ENCODE measurements around the gene GLIS1.

GLIS1 gene

DNA sequence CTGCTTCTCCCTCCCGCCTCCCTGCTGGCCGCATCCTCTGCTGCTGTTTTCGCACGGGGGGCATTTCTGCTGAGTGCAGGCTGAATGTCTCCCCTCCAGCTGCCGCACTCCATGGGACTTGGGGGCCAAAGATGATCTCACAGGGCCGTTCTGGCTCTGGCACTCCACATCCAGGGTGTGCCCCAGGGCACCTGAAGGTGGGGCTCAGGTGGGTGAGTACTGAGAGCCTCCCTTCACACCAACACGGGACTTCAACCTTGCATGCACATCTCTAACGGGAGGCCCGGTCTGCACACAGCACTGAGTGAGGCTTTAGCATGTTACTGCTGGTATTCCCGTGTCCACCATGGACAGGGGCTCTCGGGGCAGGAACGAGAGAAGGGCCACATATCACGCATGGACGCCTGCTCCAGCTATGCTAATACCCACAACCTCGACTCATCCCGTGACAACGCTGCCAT is 190.9 kb downstream of the GLIS1 start:
- TF ChIP-seq, protein P1, sequence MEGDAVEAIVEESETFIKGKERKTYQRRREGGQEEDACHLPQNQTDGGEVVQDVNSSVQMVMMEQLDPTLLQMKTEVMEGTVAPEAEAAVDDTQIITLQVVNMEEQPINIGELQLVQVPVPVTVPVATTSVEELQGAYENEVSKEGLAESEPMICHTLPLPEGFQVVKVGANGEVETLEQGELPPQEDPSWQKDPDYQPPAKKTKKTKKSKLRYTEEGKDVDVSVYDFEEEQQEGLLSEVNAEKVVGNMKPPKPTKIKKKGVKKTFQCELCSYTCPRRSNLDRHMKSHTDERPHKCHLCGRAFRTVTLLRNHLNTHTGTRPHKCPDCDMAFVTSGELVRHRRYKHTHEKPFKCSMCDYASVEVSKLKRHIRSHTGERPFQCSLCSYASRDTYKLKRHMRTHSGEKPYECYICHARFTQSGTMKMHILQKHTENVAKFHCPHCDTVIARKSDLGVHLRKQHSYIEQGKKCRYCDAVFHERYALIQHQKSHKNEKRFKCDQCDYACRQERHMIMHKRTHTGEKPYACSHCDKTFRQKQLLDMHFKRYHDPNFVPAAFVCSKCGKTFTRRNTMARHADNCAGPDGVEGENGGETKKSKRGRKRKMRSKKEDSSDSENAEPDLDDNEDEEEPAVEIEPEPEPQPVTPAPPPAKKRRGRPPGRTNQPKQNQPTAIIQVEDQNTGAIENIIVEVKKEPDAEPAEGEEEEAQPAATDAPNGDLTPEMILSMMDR (IDR thresholded peaks at IDR 0.05; ENCODE audit: low read depth, low read length, missing control alignments) = no peak
- no peak overlapping the region for H3K4me3 ChIP-seq (replicated peaks; ENCODE audit: low read depth, low read length)
- DNase-seq (ENCODE audit: extremely low read depth, low read depth) = no peak

DNA sequence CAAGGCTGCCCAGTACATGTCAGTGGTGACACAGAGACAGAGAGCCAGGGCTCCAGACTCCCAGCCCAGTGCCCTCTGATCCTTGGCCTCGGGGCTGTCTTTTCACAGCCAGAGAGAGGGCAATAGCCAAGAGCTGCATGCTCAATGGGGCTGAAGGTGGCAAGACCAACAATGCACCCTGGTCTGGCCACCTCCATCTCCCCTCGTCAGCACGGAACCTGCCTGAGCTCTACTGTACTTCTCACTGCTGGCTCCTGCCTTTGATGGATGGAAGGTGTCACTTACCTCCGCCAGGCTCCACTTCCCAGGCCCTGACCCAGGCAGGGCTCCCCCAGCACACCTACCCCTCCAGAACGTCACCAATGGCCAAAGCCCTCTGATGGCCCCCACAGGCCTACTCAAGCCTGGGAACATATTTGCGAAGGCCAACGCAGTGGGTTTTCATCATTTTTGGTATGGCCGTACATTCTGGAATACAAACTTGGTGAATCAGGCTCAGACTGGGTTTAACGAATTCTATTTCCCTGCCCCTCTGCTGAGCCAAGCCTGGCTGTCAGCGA is 191.7 kb downstream of the GLIS1 start:
- TF ChIP-seq, protein P1 (IDR thresholded peaks at IDR 0.05; ENCODE audit: low read depth, low read length, missing control alignments) = no peak
- H3K4me3 ChIP-seq (replicated peaks; ENCODE audit: low read depth, low read length) = no peak overlapping the region
- no peak for DNase-seq (ENCODE audit: extremely low read depth, low read depth)

DNA sequence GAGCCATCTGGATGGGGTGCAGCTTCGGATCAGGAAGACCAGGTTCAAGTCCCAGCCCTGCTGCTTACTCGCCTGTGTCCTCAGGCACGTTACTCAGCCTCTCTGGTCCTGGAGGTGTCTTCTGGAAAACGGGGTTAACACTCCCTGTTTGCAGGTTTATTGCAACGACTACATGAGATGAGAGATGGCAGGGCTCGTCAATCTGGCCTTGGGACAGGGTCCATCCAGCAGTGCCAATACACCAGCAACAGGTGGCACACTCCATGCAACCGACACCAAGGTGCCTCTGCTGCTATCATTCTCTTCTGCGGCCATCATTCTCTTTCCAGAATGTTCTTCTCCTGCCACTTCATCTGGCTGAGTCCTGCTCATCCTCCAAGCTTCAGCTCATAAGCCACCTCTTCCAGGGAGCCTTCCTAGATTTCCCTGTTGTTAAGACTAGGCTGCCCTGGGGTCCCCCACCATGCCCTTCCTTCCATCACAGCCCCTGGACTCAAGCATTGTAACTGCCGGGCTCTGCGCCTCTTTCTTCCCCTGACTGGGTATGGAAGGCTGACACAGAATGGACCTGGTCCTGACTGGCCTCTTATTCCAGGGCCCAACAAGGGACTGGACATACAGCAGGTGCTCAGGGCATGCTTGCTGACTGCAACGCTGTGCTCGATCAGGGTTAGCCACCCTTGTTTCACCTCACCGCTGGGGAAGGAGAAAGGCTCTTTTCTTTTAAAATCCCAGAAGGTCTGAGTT is 192.4 kb downstream of the GLIS1 start:
- TF ChIP-seq, protein P1 (IDR thresholded peaks at IDR 0.05; ENCODE audit: low read depth, low read length, missing control alignments) = no peak
- no peak for DNase-seq (ENCODE audit: extremely low read depth, low read depth)
- no peak overlapping the region for H3K4me3 ChIP-seq (replicated peaks; ENCODE audit: low read depth, low read length)

DNA sequence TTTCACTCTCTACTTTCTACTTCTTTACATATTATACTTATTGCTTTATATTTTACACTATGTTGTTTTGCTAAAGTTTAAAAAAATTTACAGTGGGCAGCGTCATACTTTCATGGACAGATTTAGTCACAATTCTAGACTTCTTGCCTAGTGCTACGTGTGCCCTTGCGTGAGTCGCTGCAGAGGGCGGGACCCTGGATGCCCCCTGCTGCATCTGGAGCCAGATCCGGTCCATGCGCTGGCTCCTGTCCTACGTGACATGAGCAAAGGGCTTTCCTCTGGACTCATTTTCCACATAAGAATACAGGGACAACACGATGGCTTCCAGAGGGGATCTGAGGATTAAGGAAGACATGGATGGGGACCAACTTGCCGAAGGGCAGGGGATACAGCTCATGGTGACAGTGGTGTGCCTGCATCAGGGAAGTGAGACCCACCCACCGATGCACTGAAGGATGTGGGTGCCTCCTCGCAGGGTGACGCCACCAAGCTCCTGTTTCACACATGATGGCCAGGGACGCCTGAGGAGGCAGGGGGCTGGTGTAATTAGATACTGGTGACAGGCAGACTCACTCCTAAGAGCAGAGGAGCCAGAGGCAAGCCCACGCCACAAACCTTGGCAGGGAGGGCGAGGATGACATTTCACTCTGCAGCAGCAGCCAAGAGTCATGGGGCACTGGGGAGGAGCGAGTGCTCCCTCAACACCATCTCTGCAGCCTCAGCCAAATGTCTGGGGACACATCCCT is 193.1 kb downstream of the GLIS1 start:
- no peak for DNase-seq (ENCODE audit: extremely low read depth, low read depth)
- H3K4me3 ChIP-seq (replicated peaks; ENCODE audit: low read depth, low read length) = no peak overlapping the region
- TF ChIP-seq, protein P1 (IDR thresholded peaks at IDR 0.05; ENCODE audit: low read depth, low read length, missing control alignments) = no peak

DNA sequence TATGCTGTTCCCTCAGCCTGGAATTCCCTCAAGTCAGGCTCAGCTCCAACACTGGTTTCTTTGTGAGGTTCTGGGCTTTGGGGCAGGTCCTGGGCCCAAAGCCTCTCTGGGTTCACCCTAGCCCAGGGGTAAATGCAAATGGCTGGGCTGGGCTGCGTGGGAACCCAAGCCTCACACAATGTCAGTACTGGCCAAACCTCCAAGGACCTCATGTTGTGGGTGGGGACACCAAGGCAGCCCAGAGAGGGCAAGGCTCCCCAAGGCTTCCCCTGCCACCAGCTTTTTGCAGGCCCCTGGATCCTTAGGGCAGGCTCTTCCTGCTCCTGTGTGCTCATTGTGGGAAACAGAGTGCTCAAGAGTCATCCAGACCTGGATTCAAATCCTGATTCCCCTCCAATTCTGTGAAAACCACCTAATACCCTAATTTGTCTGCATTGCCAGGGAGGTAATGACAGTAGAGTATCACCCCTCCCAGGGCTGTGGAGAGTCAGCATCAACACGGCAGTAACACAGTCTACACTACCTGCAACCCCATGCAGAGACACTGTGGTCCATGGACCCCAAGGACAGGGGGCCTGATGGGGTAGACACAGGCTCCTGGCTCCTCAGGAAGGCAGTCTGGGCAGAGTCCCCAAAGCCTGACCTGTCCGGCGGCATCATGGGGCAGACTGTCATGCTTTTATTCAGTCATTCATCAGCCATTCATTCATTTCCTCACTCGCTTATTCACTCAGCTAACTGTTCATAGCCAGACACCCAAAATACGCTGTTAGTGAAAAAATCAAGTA is 194.0 kb downstream of the GLIS1 start:
- DNase-seq (ENCODE audit: extremely low read depth, low read depth) = no peak
- no peak overlapping the region for H3K4me3 ChIP-seq (replicated peaks; ENCODE audit: low read depth, low read length)
- TF ChIP-seq, protein P1 (IDR thresholded peaks at IDR 0.05; ENCODE audit: low read depth, low read length, missing control alignments) = no peak

Data from HFF-Myc (cell line).